ENCODE data around the gene CEBPE. TPM values are rescaled to one million over a fixed set of nuclear protein-coding genes. Genes with fewer than 3 reads are reported as not detected.

The CEBPE gene
- total and polyA plus RNA-seq, 2 donors (not counting 1 experiment from before 2014, with no cell fraction given): 0.37 to 0.45 TPM

- POLR2A ChIA-PET: interaction anchor here (0.9 to 1.2 kb wide), 2 partner anchors 26 to 200 kb away, joined by 3 to 4 read pairs; partner anchors contain the start of genes ACIN1, C14orf119 and PABPN1
- H3K9me3 Mint-ChIP-seq (ENCODE audit: insufficient read depth): no peaks in the 10 kb centered on the region
- Histone ChIP-seq H3K79me2 (ENCODE audit: control insufficient read depth, insufficient read depth, low read length) (no peaks in the 10 kb centered on the region), H3K4me1 (ENCODE audit: control insufficient read depth in 2 of 2, insufficient read depth in 2 of 2, low read length in 2 of 2) (peaks cover 32 to 35% of the 10 kb centered on the region in 2 donors), H3K36me3 (replicated peaks in 1 of 2; ENCODE audit: control extremely low read depth in 1 of 2, control insufficient read depth in 1 of 2, extremely low read depth in 1 of 2, insufficient read depth in 2 of 2, low read length in 1 of 2) (no peaks in the 10 kb centered on the region), H3K4me2 (replicated peaks; ENCODE audit: low read depth, low read length, poor library complexity, severe bottlenecking) (peak overlapping the region; percentile 77), H3K27ac (ENCODE audit: low read length in 2 of 2) (peak overlapping the region; percentile 54 to 88), H3K9ac (ENCODE audit: low read length) (peak overlapping the region; percentile 45), H4K20me1 (ENCODE audit: control insufficient read depth, insufficient read depth, low read length, poor library complexity, severe bottlenecking) (no peaks in the 10 kb centered on the region), H3K4me3 (ENCODE audit: control extremely low read depth in 1 of 5, extremely low read depth in 1 of 5, insufficient read depth in 1 of 5, low read depth in 2 of 5, low read length in 4 of 5) (peak overlapping the region in 3 of 5 experiments; percentile 27 to 36 (median 31)), H3K27me3 (replicated peaks in 1 of 4; ENCODE audit: control extremely low read depth in 1 of 4, control insufficient read depth in 3 of 4, insufficient read depth in 4 of 4, low read length in 3 of 4) (no peaks in the 10 kb centered on the region), H3K9me3 (ENCODE audit: control extremely low read depth in 1 of 3, control insufficient read depth in 2 of 3, insufficient read depth in 1 of 3, low read length in 2 of 3) (peaks cover 0 to 3% (median 0%) of the 10 kb centered on the region in 3 donors), H2AFZ (ENCODE audit: insufficient read depth, low read depth, low read length, poor library complexity, severe bottlenecking) (peak overlapping the region; percentile 79)
- peak overlapping the region; percentile 79 for H3K4me3 Mint-ChIP-seq
- ATAC-seq (ENCODE audit: low read depth) (peak; percentile 24), DNase-seq (peak; percentile 47)
- 23% methylated on average over 6 of the region's 6 CpGs for WGBS (ENCODE audit: insufficient coverage)
- H3K4me1 Mint-ChIP-seq: peaks cover 34% of the 10 kb centered on the region
- H3K27me3 Mint-ChIP-seq: peaks cover under 1% of the 10 kb centered on the region
- intact Hi-C loops (cut with micrococcal nuclease): loop anchor here (1.0 to 2.0 kb wide), 3 partner anchors 66 to 207 kb away; partner anchors contain the start of gene HOMEZ
- TF ChIP-seq CTCF (IDR thresholded peaks at IDR 0.05) (no peak), EZH2 (IDR thresholded peaks at IDR 0.05; ENCODE audit: borderline replicate concordance, insufficient read depth, low read depth, low read length, poor library complexity, severe bottlenecking) (no peak)
- CTCF ChIA-PET: interaction anchor here (0.6 to 9.6 kb wide), 31 partner anchors 9 to 895 kb away, joined by 3 to 249 read pairs (median 5); partner anchors contain the start of genes ACIN1, C14orf119, PABPN1 and PPP1R3E
- H3K27ac Mint-ChIP-seq: peak overlapping the region; percentile 89
These were observed 2.3 kb upstream of the CEBPE start for GRCh38 chr14:23121361-23121771.

Measured in B cell (primary cell).